Esophagus squamous epithelium (tissue), 5 donors: ENCODE measurements around the gene SANBR. TPM values are rescaled to one million over a fixed set of nuclear protein-coding genes. Genes with fewer than 3 reads are reported as not detected.

Experiments used
- DNase-seq: peaks from one replicate; lab custom pipeline; 2025; lab: John Stamatoyannopoulos, UW
- H3K27ac ChIP-seq, 4 donors: fragments of 200-600 bp; sonication (generic); one replicate each; pipeline ENCODE4 v1.5.1; 2016 to 2019; ENCODE audit warnings: mild to moderate bottlenecking in 1 of 4
- H3K27me3 ChIP-seq, 4 donors: fragments of 200-600 bp; sonication (generic); 1 replicate in 3 of 4; 2 replicates in 1 of 4; pipeline versions ENCODE4 v1.5.1 to v1.6.0; 2017 to 2021; ENCODE audit warnings: antibody characterized with exemption in 1 of 4
- H3K36me3 ChIP-seq, 3 donors: fragments of 200-600 bp; sonication (generic); one replicate each; pipeline ENCODE4 v1.5.1; 2016 to 2019
- H3K4me1 ChIP-seq, 3 donors: fragments of 200-600 bp; sonication (generic); one replicate each; pipeline ENCODE4 v1.5.1; 2017 to 2019
- H3K4me3 ChIP-seq, 4 donors: fragments of 200-600 bp; sonication (generic); 1 replicate in 3 of 4; 2 replicates in 1 of 4; pipeline ENCODE4 v1.5.1; 2016 to 2019; ENCODE audit warnings: mild to moderate bottlenecking in 2 of 4, moderate library complexity in 1 of 4
- H3K9me3 ChIP-seq, 3 donors: fragments of 200-600 bp; sonication (generic); one replicate each; pipeline ENCODE4 v1.5.1; 2016 to 2019
- POLR2A ChIP-seq, 4 donors: fragments of 450-650 bp; IDR thresholded peaks; one replicate each; pipeline ENCODE4 v1.6.1; 2017; ENCODE audit warnings: antibody characterized with exemption in 4 of 4, mild to moderate bottlenecking in 4 of 4, moderate library complexity in 3 of 4
- WGBS, 2 donors: methylation state at CpG; one replicate each; pipeline ENCODE4 v1.1.5; 2018; 5-methylcytosine and 5-hydroxymethylcytosine counted together
- intact Hi-C: fragments of 100-400 bp; cut with DNase I; formaldehyde crosslinking; loops from one replicate; pipeline ENCODE4 v1.15.0; 2022
- total RNA-seq, 4 donors: library from RNA; depleted of rRNA; stranded (reverse); fragments of >200 nt; gene quantifications; one replicate each; pipeline ENCODE4 v1.1.0, GENCODE V29; 2016
- TF ChIP-seq, protein P1 (sequence below), 6 experiments: fragments of 450-650 bp in 4 of 6; fragments of 200-600 bp in 2 of 6; sonication (generic) in 2 of 6; IDR thresholded peaks; one replicate each; pipeline ENCODE4 v1.5.1; 2016 to 2019; ENCODE audit warnings: antibody characterized with exemption in 6 of 6, mild to moderate bottlenecking in 4 of 6, moderate library complexity in 4 of 6
- donor health status: DM: yes; HTN: yes; CAD: no.

The SANBR gene
- total RNA-seq, 4 donors from 2014 or later, result 2.8 to 6.7 (median 5.2) TPM

GRCh38 chr2:61059382-61059781 lies 6.3 kb upstream of the SANBR start:
- intact Hi-C loops, result no loop called here
- TF ChIP-seq POLR2A (IDR thresholded peaks at IDR 0.05), result no peak
- TF ChIP-seq, protein P1, sequence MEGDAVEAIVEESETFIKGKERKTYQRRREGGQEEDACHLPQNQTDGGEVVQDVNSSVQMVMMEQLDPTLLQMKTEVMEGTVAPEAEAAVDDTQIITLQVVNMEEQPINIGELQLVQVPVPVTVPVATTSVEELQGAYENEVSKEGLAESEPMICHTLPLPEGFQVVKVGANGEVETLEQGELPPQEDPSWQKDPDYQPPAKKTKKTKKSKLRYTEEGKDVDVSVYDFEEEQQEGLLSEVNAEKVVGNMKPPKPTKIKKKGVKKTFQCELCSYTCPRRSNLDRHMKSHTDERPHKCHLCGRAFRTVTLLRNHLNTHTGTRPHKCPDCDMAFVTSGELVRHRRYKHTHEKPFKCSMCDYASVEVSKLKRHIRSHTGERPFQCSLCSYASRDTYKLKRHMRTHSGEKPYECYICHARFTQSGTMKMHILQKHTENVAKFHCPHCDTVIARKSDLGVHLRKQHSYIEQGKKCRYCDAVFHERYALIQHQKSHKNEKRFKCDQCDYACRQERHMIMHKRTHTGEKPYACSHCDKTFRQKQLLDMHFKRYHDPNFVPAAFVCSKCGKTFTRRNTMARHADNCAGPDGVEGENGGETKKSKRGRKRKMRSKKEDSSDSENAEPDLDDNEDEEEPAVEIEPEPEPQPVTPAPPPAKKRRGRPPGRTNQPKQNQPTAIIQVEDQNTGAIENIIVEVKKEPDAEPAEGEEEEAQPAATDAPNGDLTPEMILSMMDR (IDR thresholded peaks at IDR 0.05), result no peak
- H3K36me3 ChIP-seq, result peaks cover 0 to 32% (median 5%) of the 10 kb centered on the region in 3 donors
- H3K4me3 ChIP-seq, result no peak overlapping the region
- H3K9me3 ChIP-seq, result no peaks in the 10 kb centered on the region
- no peak overlapping the region for H3K27ac ChIP-seq
- no peak for DNase-seq
- no peaks in the 10 kb centered on the region for H3K27me3 ChIP-seq
- peaks cover 0 to under 1% (median 0%) of the 10 kb centered on the region in 3 donors for H3K4me1 ChIP-seq

DNA sequence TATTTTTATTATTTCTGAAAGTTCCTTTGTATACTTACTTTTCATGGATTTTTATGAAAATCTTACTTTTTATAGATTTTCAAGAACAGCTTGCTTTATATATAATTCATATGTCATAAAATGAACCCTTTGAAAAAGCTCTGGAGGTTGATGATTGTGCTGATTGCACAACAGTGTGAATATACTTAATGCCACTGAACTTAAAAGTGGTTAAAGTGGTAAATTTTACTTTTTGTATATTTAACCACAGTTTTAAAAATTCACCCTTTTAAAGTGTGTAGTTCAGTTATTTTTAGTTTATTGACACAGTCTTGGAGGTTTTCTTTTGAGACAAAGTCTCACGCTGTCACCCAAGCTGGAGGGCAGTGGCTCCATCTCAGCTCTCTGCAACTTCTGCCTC lies 8.4 kb downstream of the SANBR start:
- H3K9me3 ChIP-seq, result no peaks in the 10 kb centered on the region
- H3K4me1 ChIP-seq, result no peaks in the 10 kb centered on the region
- TF ChIP-seq POLR2A (IDR thresholded peaks at IDR 0.05), result no peak
- TF ChIP-seq, protein P1 (IDR thresholded peaks at IDR 0.05), result no peak
- no peaks in the 10 kb centered on the region for H3K27me3 ChIP-seq
- no peak overlapping the region for H3K27ac ChIP-seq
- no peak overlapping the region for H3K4me3 ChIP-seq
- peaks cover 0 to 73% (median 7%) of the 10 kb centered on the region in 3 donors for H3K36me3 ChIP-seq
- WGBS, 2 donors, result 76 to 87% methylated on average over 1 of the region's 1 CpG
- intact Hi-C loops, result no loop called here
- DNase-seq, result no peak

- TF ChIP-seq, protein P1 (IDR thresholded peaks at IDR 0.05), result no peak
- TF ChIP-seq POLR2A (IDR thresholded peaks at IDR 0.05), result no peak
- intact Hi-C loops, result no loop called here
- no peak for DNase-seq
- Histone ChIP-seq H3K27ac (no peak overlapping the region), H3K36me3 (peaks cover 0 to 85% (median 0%) of the 10 kb centered on the region in 3 donors), H3K9me3 (no peaks in the 10 kb centered on the region), H3K4me3 (no peak overlapping the region), H3K27me3 (no peaks in the 10 kb centered on the region), H3K4me1 (no peaks in the 10 kb centered on the region)
- WGBS, 2 donors, result 92 to 95% methylated on average over 1 of the region's 1 CpG
Measured at GRCh38 chr2:61085883-61086282, 20.2 kb downstream of the SANBR start.

- intact Hi-C loops, result no loop called here
- Histone ChIP-seq H3K27me3 (no peaks in the 10 kb centered on the region), H3K9me3 (no peaks in the 10 kb centered on the region), H3K4me3 (no peak overlapping the region), H3K36me3 (peaks cover 0 to 60% (median 0%) of the 10 kb centered on the region in 3 donors), H3K27ac (no peak overlapping the region), H3K4me1 (no peaks in the 10 kb centered on the region)
- TF ChIP-seq, protein P1 (IDR thresholded peaks at IDR 0.05), result no peak
- no peak for TF ChIP-seq POLR2A (IDR thresholded peaks at IDR 0.05)
- DNase-seq, result no peak
Measured at GRCh38 chr2:61089797-61090196, 24.1 kb downstream of the SANBR start.

DNA sequence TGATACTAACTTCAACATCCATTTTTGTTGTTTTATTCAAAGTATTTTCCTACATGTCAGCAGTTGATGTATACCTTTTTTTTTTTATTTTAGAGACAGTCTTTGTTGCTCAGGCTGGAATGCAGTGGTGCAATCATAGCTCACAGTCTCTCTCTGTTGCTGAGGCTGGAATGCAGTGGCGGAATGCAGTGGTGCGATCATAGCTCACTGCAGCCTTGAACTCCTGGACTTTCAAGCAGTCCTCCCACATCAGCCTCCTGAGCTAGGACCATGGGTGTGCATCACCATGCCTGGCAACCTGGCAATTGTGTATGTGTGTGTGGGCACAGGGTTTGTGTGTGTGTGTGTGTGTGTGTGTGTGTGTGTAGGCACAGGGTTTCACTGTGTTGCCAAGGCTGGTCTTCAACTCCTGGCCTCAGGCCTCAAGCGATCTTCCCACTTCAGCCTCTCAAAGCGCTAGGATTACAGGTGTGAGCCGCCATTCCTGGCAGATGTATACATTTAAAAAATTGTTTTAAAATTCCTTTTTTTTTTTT lies 24.8 kb downstream of the SANBR start:
- Histone ChIP-seq H3K9me3 (no peaks in the 10 kb centered on the region), H3K36me3 (peaks cover 0 to 53% (median 0%) of the 10 kb centered on the region in 3 donors), H3K4me3 (no peak overlapping the region), H3K4me1 (no peaks in the 10 kb centered on the region), H3K27ac (no peak overlapping the region), H3K27me3 (no peaks in the 10 kb centered on the region)
- intact Hi-C loops, result no loop called here
- no peak for TF ChIP-seq POLR2A (IDR thresholded peaks at IDR 0.05)
- TF ChIP-seq, protein P1 (IDR thresholded peaks at IDR 0.05), result no peak
- no peak for DNase-seq
- 73 to 85% methylated on average over 5 of the region's 5 CpGs for WGBS, 2 donors
